Fibroblast of skin of left quadriceps (primary cell): Measurements from ENCODE around the gene XCL1.

Experiments used
- DNase-seq, 2 experiments: peaks; one replicate each; pipeline ENCODE4 v3.0.0-alpha.2; 2013; ENCODE audit warnings: low read depth in 2 of 2

XCL1 gene

GRCh38 chr1:168605443-168605842, 29.0 kb downstream of the XCL1 start:
- DNase-seq = no peak

GRCh38 chr1:168606096-168606495, 29.7 kb downstream of the XCL1 start:
- no peak for DNase-seq

- no peak for DNase-seq
These were observed 31.5 kb downstream of the XCL1 start for GRCh38 chr1:168607872-168608428.

- no peak for DNase-seq
These were observed 32.7 kb downstream of the XCL1 start for GRCh38 chr1:168608796-168609715.

- no peak for DNase-seq
These were observed 33.5 kb downstream of the XCL1 start for GRCh38 chr1:168609741-168610510.

- DNase-seq = no peak
These were observed 36.6 kb downstream of the XCL1 start for GRCh38 chr1:168613038-168613451.

- DNase-seq = peak; percentile 76 to 79
These were observed 37.4 kb downstream of the XCL1 start for GRCh38 chr1:168613691-168614231.

GRCh38 chr1:168614235-168614634, 37.8 kb downstream of the XCL1 start:
- DNase-seq = no peak

- DNase-seq = no peak
These were observed 39.6 kb downstream of the XCL1 start for GRCh38 chr1:168615965-168616364.

GRCh38 chr1:168617974-168618750, 41.8 kb downstream of the XCL1 start:
- DNase-seq = no peak

- no peak for DNase-seq
These were observed 42.5 kb downstream of the XCL1 start for GRCh38 chr1:168618886-168619285.

GRCh38 chr1:168621356-168621755, 45.0 kb downstream of the XCL1 start:
- DNase-seq = peak in 1 of 2 experiments; percentile 21

GRCh38 chr1:168623003-168623828, 46.8 kb downstream of the XCL1 start:
- DNase-seq = no peak

- DNase-seq = no peak
These were observed 47.4 kb downstream of the XCL1 start for GRCh38 chr1:168623831-168624230.

GRCh38 chr1:168626326-168626725, 49.9 kb downstream of the XCL1 start:
- DNase-seq = no peak

- DNase-seq = no peak
These were observed 51.0 kb downstream of the XCL1 start for GRCh38 chr1:168627370-168627769.

- peak; percentile 37 for DNase-seq
These were observed 52.4 kb downstream of the XCL1 start for GRCh38 chr1:168628807-168629206.

- no peak for DNase-seq
These were observed 53.1 kb downstream of the XCL1 start for GRCh38 chr1:168629466-168629865.
